HuH-7.5 (cell line): ENCODE measurements around the gene GMEB2.
"Not testable (repeated sequence)": the region's sequence is repeated elsewhere in the genome, so short reads cannot be mapped to it uniquely, and the experiment has no call there.

Source experiments
- DNase-seq: peaks from one replicate; pipeline ENCODE4 v3.0.0; 2011; ENCODE audit warnings: low spot score

The GMEB2 gene

GRCh38 chr20:63570281-63571086, 56.4 kb downstream of the GMEB2 start:
- no peak for DNase-seq

DNA sequence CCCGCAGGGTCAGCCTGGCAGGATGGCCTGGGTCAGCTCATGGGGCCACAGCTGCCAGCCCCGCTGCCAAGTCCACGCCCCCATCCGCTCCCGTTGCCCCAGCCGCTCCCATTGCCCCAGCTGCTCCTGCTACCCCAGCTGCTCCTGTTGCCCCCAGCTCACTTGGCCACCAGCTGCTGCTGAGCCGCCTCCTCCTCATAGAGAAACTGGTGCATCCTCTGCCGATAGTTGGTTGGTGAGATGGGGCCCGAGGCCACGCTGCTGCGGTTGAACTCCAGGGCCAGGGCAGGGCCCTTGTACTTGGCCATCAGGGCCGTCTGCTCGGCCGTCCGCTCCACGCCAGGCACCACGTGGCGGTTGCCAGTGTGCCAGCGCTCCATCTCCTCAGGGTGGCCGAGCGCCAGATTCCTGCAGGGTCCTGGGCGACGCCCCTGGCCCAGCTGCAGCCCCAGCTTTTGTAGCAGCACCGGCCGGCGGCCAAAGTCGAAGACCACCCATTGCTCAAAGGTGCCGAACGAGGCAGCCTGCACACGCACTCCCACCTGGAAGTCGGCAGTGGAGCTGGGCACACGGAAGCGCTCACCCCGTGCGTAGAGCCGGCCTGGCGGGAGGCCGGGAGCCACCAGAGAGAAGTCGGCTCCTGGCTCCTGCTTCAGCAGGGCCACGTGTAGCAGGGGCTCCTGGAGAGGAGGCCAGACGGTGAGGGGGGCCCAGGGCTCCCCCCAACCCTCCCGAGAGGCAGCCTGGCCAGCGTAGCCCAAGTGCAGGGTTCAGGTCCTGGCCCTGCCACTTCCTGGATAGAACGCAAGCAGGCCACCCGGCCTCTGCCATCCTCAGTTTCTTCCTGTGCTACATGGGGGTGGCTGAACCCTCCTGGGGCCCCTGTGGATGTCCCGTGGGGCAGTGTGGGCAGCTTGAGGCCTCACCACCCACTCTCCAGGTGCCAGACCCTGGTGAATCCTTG, 57.6 kb downstream of the GMEB2 start:
- DNase-seq, result no peak

GRCh38 chr20:63568170-63568981, 58.5 kb downstream of the GMEB2 start:
- no peak for DNase-seq

- DNase-seq, result no peak
Observed at GRCh38 chr20:63567386-63568169, 59.3 kb downstream of the GMEB2 start.

DNA sequence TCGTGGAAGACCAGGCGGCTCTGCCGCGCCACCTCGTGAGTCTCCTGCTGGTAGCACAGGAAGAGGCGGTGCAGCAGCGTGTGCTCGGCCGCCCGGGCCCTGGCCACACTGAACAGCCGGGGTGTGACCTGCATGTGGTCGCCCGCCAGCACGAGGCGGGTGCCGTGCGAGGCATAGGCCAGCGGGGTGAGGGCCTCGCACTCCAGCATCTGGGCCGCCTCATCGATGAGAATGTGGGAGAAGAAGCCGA, 59.8 kb downstream of the GMEB2 start:
- no peak for DNase-seq

DNA sequence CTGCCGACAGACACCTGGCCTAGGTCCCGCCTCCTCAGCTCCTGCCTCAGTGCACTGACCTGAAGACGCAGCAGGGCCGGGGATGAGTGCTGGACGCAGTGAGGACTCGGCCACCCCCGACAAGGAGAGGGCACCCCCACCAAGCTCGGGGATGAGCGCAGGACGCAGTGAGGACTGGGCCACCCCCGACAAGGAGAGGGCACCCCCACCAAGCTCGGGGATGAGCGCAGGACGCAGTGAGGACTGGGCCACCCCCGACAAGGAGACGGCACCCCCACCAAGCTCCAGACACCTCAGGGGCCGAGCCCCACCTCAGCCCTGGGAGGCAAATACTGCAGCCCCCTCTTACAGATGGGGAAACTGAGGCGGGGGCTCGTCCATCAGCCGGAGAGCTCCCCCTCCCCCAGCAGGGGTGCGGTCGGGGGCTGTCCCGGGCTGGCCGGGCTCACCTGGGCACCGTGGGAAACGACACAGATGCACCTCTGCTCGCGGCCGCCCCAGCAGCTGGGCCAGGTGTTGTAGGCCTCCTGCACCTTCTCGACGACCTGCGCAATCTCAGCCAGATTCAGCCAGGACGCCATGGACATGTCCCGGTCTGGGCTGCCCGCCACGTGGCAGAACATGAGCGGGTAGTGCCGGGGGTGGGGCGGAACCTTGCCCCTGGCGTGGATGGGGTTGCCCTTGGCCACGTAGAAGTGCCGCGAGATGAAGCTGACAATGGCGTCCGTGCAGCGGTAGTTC, 60.3 kb downstream of the GMEB2 start:
- no peak for DNase-seq

- no peak for DNase-seq
Observed at GRCh38 chr20:63565699-63566335, 61.1 kb downstream of the GMEB2 start.

DNA sequence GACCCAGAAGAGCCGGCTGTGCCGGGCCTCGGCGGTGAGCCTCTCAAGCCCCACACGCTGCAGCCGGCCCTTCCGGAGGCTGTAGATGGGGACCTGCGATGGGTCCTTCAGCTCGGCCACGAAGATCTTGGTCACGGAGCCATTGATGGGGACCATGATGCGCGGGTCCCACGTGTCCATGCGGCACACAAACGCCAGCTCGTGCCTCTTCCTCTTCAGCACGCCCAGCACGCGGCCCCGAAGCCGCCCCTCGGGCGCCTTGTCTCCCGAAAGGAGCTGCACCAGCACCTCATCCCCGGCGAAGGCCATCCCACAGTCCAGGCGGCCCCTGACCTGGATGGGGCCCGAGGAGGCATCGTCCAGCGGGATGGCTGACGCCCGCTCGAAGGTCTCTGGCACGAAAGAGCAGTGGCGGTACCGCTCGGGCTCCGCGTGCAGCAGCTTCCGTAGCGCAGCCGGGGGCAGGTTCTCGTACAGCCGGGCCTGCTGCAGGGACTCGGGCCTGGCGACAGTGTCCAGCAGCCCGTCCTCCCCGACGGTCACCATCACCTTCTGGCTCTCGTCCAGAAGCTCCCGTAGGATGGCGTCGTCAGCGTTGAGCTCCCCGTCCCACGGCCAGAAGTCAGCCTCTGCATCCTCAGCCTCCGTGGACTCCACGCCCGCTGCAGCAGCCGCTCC, 61.7 kb downstream of the GMEB2 start:
- no peak for DNase-seq

DNA sequence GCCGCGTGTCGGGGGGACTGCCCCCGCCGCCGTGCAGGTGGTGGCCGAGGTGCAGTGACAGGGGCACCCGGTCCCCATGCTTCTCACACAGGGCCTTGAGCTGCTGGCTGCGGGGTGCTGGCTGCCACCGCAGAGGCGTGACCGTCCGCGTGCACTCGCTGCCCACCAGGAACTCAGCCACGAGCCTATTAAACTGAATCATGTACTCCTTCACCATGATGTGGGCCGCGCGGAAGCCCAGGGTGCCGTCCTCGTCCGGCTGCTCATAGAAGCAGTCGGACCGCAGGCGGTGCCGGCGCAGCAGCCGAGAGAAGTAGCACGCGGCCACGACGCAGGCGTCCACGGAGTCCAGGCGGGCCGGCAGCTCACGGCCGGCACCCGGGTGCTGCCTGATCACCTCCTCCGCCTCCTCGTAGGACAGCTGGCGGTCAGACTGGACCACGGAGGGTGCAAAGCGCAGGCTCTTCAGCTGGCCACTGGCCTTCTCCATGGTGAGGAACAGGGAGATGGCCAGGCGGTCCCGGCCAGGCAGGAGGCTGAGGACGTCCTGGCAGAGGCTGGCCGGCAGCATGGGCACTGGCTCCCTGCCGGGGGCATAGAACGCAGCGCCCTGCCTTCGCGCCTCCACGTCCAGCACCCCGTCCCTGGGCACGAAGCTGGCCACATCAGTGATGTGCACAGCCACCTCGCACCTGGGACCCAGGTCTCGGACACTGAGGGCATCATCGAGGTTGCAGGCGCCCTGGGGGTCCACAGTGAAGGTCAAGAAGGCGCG, 62.7 kb downstream of the GMEB2 start:
- DNase-seq, result no peak

- DNase-seq, result no peak
Observed at GRCh38 chr20:63563225-63563935, 63.5 kb downstream of the GMEB2 start.

DNA sequence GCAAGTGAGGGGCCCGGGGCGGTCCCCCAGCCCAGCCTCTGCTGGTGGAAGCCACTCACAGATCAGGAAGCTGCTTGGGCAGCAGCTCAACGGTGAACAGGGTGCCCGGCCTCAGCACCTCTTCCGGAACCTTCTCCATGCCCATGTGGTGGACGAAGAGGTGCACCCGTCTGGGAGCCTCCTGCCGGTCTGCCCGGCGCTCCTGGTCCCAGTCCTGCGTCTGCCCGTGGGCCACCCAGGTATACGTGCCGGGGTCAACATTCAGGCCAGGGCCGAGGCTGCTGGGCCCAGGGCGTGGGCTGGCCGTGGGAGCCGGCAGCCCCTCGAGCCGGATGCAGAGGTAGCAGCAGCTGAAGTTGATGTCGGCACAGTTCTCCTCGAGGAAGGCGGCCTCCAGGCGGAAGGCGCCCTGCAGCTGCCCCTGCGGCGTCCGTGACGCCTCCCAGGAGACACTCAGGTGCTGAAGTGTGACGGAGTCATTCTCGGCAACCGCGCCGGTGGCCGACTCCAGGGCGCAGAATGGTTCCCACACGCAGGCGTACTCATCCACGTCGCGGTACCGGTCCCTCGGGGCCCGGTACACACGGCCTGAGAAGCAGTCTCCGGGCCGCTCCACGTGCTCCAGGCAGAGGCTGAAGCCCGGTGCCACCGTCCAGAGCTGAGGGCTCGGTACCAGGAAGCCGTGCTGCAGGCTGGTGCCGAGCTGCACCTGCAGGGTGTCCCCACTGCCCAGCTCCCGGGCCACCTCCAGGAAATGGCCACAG, 64.3 kb downstream of the GMEB2 start:
- no peak for DNase-seq

DNA sequence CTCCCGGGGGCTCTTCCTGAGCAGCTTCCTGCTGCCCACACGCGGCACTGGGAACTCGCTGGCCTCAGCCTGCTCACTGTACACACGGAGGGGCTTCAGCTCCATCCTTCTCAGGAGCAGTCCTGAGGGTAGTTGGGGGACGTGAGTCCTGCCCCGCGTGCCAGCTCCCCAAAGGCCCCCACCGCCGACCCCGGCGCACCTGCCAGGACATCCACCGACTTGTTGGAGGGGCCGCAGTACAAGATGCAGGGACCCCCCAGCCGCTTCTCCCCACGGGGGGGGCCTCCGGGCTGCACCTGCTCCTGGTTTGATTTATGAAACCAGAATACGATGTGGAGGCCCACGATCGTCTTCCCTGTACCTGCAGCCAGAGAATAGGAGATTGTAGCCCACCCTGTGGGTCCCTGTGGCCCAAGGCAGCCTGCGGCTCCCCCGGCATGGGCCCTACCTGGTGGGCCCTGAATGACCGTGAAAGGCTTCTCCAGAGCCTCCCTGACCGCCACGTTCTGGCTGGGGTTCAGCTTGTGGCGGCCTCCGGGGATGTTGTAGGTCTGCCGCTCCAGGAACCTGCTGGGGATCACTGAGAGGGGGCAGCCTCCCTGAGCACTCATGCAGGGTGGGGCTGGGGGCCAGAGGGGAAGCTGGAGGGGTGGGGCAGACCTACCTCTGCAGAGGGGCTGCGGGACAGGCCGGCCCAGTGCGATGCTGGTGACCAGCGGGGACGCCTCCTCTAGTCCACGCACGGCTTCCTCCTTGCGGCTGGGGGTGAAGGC, 65.1 kb downstream of the GMEB2 start:
- no peak for DNase-seq

DNA sequence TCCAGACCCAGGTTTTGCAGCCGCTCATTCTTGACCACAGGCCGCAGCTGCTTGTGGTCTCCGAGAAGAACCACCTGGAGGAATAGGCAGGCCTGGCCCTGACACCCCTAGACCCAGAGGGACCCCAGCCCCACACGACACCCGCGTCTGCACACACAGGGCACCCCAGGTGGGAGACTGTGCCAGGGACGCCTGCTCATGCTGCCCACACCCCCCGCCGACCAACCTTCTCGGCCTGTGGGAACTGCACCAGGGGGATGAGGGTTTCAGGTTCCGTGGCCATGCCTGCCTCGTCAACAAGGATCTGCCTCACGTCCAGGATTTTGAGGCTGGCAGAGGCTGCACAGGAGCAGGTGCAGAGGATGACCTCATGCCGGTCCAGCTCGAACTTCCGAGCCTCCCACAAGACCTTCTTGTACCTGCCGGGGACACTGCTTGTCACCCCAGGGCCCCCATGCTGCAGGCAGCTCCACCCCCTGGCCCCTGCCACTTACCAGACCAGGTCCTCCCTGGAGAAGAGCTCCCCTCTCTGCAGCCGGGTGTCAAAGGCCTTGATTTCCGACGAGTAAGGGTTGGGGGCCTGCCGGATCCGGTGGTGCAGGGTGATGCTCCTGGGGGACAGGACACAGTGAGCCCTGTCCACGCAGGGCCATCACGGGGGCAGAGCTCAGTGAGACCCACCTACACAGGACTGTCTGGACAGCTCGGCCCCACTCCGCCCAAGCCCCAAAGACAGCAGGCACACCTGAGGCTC, 65.9 kb downstream of the GMEB2 start:
- no peak for DNase-seq

DNA sequence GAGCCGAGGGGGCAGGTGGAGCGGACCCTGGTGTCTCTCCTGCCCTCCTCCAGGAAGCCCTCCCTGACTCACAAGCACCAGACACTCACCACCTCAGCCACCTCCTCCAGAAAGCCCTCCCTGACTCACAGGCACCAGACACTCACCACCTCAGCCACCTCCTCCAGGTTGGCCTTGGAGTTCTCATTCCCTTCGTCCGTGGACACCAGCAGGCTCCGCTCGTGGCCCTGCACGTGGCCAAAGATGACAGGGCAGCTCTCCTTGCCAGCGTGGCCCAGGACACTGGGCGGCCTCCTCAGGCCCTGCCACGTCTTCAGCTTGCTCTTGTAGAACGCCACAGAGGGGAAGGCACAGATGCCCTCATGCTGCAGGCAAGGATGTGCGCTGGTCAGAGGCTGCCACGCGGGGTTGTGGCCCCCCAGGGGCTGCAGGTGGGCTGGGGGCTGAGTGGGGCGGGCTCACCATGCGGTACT, 66.5 kb downstream of the GMEB2 start:
- no peak for DNase-seq

- not testable (repeated sequence) for DNase-seq
Observed at GRCh38 chr20:63559485-63560332, 67.2 kb downstream of the GMEB2 start.
